GM23338 (cell line): ENCODE measurements around the gene SLC32A1. TPM values are rescaled to one million over a fixed set of nuclear protein-coding genes. Genes with fewer than 3 reads are reported as not detected.

Experiments
- ATAC-seq: fragments of 200-7000 bp; cut with Tn5 transposase; 3 replicates; pipeline ENCODE4 v1.9.1; 2020
- DNase-seq: peaks from one replicate; pipeline ENCODE4 v3.0.0-alpha.2; 2015; ENCODE audit warnings: low spot score
- H2AFZ ChIP-seq: fragments of 200-600 bp; sonication (generic); 2 replicates; pipeline ENCODE4 v1.8.0; 2016; ENCODE audit warnings: antibody characterized with exemption, mild to moderate bottlenecking, moderate library complexity
- H3F3A ChIP-seq: fragments of 200-600 bp; sonication (generic); replicated peaks from 2 replicates; pipeline ENCODE4 v1.8.0; 2017; ENCODE audit warnings: antibody characterized with exemption, mixed run types, low read depth
- H3K27ac ChIP-seq: fragments of 200-600 bp; sonication (generic); 2 replicates; pipeline ENCODE4 v1.6.1; 2016; ENCODE audit warnings: low read depth
- H3K27me3 ChIP-seq: fragments of 200-600 bp; sonication (generic); 2 replicates; pipeline ENCODE4 v1.8.0; 2016; ENCODE audit warnings: mild to moderate bottlenecking, mixed run types, moderate library complexity; ENCODE audit not compliant: insufficient read depth
- H3K36me3 ChIP-seq: fragments of 200-600 bp; sonication (generic); 2 replicates; pipeline ENCODE4 v1.8.0; 2016; ENCODE audit warnings: mild to moderate bottlenecking; ENCODE audit not compliant: insufficient read depth
- H3K4me1 ChIP-seq: fragments of 200-600 bp; sonication (generic); 2 replicates; pipeline ENCODE4 v1.8.0; 2016; ENCODE audit warnings: mild to moderate bottlenecking, moderate library complexity; ENCODE audit not compliant: insufficient read depth
- H3K4me2 ChIP-seq: fragments of 200-600 bp; sonication (generic); 2 replicates; pipeline ENCODE4 v1.7.1; 2017; ENCODE audit warnings: mixed run types
- H3K4me3 ChIP-seq: fragments of 200-600 bp; sonication (generic); 2 replicates; pipeline ENCODE4 v1.6.1; 2016; ENCODE audit warnings: mixed run types
- H3K79me2 ChIP-seq: fragments of 200-600 bp; sonication (generic); replicated peaks from 2 replicates; pipeline ENCODE4 v1.8.0; 2017; ENCODE audit warnings: mild to moderate bottlenecking; ENCODE audit not compliant: insufficient read depth
- H3K9me2 ChIP-seq: fragments of 200-600 bp; sonication (generic); 2 replicates; pipeline ENCODE4 v1.8.0; 2017; ENCODE audit not compliant: insufficient read depth
- H4K20me1 ChIP-seq: fragments of 200-600 bp; sonication (generic); replicated peaks from 2 replicates; pipeline ENCODE4 v1.8.0; 2017; ENCODE audit warnings: mild to moderate bottlenecking; ENCODE audit not compliant: insufficient read depth
- H3K27ac Mint-ChIP-seq: 2 replicates; pipeline ENCODE4 v1.8.0; 2020; ENCODE audit warnings: inconsistent platforms, mild to moderate bottlenecking, moderate library complexity, mixed read lengths
- H3K27me3 Mint-ChIP-seq: 3 replicates; pipeline ENCODE4 v1.8.0; 2022; ENCODE audit warnings: low read depth, mild to moderate bottlenecking, moderate library complexity, mixed read lengths, inconsistent platforms; ENCODE audit not compliant: insufficient read depth, poor library complexity
- H3K36me3 Mint-ChIP-seq: 3 replicates; pipeline ENCODE4 v1.8.0; 2021; ENCODE audit warnings: low read depth, mild to moderate bottlenecking, inconsistent platforms, moderate library complexity, mixed read lengths
- H3K4me1 Mint-ChIP-seq: 3 replicates; pipeline ENCODE4 v1.8.0; 2020; ENCODE audit warnings: mild to moderate bottlenecking, inconsistent platforms, mixed read lengths
- H3K4me3 Mint-ChIP-seq: 3 replicates; pipeline ENCODE4 v1.8.0; 2021; ENCODE audit warnings: moderate library complexity, mild to moderate bottlenecking, inconsistent platforms, mixed read lengths
- H3K9me3 Mint-ChIP-seq: 3 replicates; pipeline ENCODE4 v1.8.0; 2020; ENCODE audit warnings: moderate library complexity, mild to moderate bottlenecking, inconsistent platforms, mixed read lengths
- CREB1 ChIP-seq: fragments of 250-450 bp; sonication (Bioruptor Pico); IDR thresholded peaks from 2 replicates; pipeline ENCODE4 v1.5.0; 2020; ENCODE audit warnings: low read depth, mild to moderate bottlenecking, moderate library complexity
- EZH2 ChIP-seq: fragments of 200-600 bp; sonication (generic); IDR thresholded peaks from one replicate; pipeline ENCODE4 v1.8.0; 2017; ENCODE audit warnings: antibody characterized with exemption, mild to moderate bottlenecking, low read depth; ENCODE audit not compliant: unreplicated experiment
- EZH2phosphoT487 ChIP-seq: fragments of 200-600 bp; sonication (generic); IDR thresholded peaks from one replicate; pipeline ENCODE4 v1.8.1; 2018; ENCODE audit warnings: antibody characterized with exemption; ENCODE audit not compliant: unreplicated experiment
- JUNB ChIP-seq: IDR thresholded peaks from one replicate; pipeline ENCODE4 v1.6.1; 2016; ENCODE audit warnings: antibody characterized with exemption; ENCODE audit not compliant: unreplicated experiment
- NANOG ChIP-seq: IDR thresholded peaks from 2 replicates; pipeline ENCODE4 v1.6.1; 2016; ENCODE audit warnings: antibody characterized with exemption, borderline replicate concordance
- POLR2AphosphoS5 ChIP-seq: IDR thresholded peaks from 2 replicates; pipeline ENCODE4 v1.6.1; 2016; ENCODE audit warnings: antibody characterized with exemption, low read depth
- STAT1 ChIP-seq: IDR thresholded peaks from one replicate; pipeline ENCODE4 v1.6.1; 2016; ENCODE audit warnings: antibody characterized with exemption; ENCODE audit not compliant: unreplicated experiment
- ZNF114 ChIP-seq: fragments of 250-450 bp; sonication (Bioruptor Pico); IDR thresholded peaks from 2 replicates; pipeline ENCODE4 v1.5.0; 2020; ENCODE audit warnings: mild to moderate bottlenecking, moderate library complexity
- ZNF331 ChIP-seq: fragments of 250-450 bp; sonication (Bioruptor Pico); IDR thresholded peaks from 2 replicates; pipeline ENCODE4 v1.5.0; 2020; ENCODE audit warnings: low read depth, mild to moderate bottlenecking, moderate library complexity
- polyA plus RNA-seq: library from polyadenylated mRNA; unstranded; fragments of >200 nt; fragmentation: Nextera tagmentation; extraction: Ambion mirVana; gene quantifications from 2 replicates; pipeline ENCODE4 v1.2.1, GENCODE V29; 2016
- total RNA-seq: library from RNA; depleted of rRNA; stranded (reverse); fragments of >200 nt; shearing (Covaris generic); gene quantifications from 2 replicates; pipeline ENCODE4 v1.2.3, GENCODE V29; 2014
- TF ChIP-seq, protein P1 (sequence below): fragments of 250-450 bp; sonication (Bioruptor Pico); IDR thresholded peaks from 2 replicates; pipeline ENCODE4 v1.5.0; 2020; ENCODE audit warnings: mild to moderate bottlenecking, moderate library complexity
- TF ChIP-seq, protein P2 (sequence below): IDR thresholded peaks from one replicate; pipeline ENCODE4 v1.6.1; 2018; ENCODE audit warnings: antibody characterized with exemption; ENCODE audit not compliant: unreplicated experiment
- TF ChIP-seq, protein P3 (sequence below): IDR thresholded peaks from 2 replicates; pipeline ENCODE4 v1.6.1; 2016; ENCODE audit warnings: antibody characterized with exemption
- TF ChIP-seq, protein P4 (sequence below), 2 experiments: fragments of 200-600 bp in 1 of 2; sonication (generic) in 1 of 2; conservative IDR thresholded peaks; 2 replicates each; pipeline versions ENCODE4 v1.5.1 to v1.6.1; 2016 to 2017; ENCODE audit warnings: antibody characterized with exemption in 2 of 2, low read depth in 2 of 2, mild to moderate bottlenecking in 2 of 2, moderate library complexity in 1 of 2

SLC32A1 gene
- total and polyA plus RNA-seq, 2 experiments from 2014 or later, result 0.87 TPM; not detected in 1

DNA sequence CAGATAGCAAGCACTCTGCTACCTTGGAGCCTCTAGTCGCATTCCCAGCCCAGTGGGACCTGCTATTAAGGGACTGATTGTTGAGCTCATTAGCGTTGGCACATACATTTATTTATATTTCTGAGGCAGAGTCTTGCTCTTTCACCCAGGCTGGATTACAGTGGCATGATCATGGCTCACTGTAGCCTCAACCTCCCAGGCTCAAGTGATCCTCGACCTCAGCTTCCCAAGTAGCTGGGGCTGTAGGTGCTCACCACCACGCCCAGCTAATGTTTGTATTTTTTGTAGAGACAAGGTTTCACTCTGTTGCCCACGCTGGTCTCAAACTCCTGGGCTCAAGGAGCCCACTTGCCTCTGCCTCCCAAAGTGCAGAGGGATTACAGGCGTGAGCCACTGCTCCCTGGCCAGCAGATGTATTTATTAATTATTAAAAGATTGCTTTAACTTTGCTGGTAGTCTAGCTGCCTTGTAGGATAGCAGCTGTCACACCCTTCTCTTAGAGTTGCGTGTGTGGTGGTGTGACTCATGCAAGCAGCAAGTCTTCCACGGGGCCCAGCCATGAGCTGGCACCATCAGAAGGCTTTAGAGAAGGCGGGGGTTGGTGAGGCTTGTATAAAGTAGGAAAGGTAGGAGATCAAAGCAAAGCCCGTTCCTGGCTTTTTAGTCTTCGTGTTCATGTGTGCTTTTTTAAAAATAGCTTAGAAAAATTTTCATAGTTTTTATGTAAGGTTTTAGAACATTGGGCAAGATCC lies 40.5 kb downstream of the SLC32A1 start:
- DNase-seq (no peak), ATAC-seq (no peak)
- TF ChIP-seq, protein P1, sequence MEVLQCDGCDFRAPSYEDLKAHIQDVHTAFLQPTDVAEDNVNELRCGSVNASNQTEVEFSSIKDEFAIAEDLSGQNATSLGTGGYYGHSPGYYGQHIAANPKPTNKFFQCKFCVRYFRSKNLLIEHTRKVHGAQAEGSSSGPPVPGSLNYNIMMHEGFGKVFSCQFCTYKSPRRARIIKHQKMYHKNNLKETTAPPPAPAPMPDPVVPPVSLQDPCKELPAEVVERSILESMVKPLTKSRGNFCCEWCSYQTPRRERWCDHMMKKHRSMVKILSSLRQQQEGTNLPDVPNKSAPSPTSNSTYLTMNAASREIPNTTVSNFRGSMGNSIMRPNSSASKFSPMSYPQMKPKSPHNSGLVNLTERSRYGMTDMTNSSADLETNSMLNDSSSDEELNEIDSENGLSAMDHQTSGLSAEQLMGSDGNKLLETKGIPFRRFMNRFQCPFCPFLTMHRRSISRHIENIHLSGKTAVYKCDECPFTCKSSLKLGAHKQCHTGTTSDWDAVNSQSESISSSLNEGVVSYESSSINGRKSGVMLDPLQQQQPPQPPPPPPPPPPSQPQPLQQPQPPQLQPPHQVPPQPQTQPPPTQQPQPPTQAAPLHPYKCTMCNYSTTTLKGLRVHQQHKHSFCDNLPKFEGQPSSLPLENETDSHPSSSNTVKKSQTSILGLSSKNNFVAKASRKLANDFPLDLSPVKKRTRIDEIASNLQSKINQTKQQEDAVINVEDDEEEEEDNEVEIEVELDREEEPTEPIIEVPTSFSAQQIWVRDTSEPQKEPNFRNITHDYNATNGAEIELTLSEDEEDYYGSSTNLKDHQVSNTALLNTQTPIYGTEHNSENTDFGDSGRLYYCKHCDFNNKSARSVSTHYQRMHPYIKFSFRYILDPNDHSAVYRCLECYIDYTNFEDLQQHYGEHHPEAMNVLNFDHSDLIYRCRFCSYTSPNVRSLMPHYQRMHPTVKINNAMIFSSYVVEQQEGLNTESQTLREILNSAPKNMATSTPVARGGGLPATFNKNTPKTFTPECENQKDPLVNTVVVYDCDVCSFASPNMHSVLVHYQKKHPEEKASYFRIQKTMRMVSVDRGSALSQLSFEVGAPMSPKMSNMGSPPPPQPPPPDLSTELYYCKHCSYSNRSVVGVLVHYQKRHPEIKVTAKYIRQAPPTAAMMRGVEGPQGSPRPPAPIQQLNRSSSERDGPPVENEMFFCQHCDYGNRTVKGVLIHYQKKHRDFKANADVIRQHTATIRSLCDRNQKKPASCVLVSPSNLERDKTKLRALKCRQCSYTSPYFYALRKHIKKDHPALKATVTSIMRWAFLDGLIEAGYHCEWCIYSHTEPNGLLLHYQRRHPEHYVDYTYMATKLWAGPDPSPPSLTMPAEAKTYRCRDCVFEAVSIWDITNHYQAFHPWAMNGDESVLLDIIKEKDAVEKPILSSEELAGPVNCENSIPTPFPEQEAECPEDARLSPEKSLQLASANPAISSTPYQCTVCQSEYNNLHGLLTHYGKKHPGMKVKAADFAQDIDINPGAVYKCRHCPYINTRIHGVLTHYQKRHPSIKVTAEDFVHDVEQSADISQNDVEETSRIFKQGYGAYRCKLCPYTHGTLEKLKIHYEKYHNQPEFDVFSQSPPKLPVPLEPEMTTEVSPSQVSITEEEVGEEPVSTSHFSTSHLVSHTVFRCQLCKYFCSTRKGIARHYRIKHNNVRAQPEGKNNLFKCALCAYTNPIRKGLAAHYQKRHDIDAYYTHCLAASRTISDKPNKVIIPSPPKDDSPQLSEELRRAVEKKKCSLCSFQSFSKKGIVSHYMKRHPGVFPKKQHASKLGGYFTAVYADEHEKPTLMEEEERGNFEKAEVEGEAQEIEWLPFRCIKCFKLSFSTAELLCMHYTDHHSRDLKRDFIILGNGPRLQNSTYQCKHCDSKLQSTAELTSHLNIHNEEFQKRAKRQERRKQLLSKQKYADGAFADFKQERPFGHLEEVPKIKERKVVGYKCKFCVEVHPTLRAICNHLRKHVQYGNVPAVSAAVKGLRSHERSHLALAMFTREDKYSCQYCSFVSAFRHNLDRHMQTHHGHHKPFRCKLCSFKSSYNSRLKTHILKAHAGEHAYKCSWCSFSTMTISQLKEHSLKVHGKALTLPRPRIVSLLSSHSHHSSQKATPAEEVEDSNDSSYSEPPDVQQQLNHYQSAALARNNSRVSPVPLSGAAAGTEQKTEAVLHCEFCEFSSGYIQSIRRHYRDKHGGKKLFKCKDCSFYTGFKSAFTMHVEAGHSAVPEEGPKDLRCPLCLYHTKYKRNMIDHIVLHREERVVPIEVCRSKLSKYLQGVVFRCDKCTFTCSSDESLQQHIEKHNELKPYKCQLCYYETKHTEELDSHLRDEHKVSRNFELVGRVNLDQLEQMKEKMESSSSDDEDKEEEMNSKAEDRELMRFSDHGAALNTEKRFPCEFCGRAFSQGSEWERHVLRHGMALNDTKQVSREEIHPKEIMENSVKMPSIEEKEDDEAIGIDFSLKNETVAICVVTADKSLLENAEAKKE (CRISPR knock-in tag), result no peak
- TF ChIP-seq NANOG (no peak), ZNF331 (CRISPR knock-in tag) (no peak), EZH2phosphoT487 (no peak), ZNF114 (no peak), STAT1 (no peak), CREB1 (CRISPR knock-in tag) (no peak), EZH2 (no peak), JUNB (no peak), POLR2AphosphoS5 (no peak)
- TF ChIP-seq, protein P2, sequence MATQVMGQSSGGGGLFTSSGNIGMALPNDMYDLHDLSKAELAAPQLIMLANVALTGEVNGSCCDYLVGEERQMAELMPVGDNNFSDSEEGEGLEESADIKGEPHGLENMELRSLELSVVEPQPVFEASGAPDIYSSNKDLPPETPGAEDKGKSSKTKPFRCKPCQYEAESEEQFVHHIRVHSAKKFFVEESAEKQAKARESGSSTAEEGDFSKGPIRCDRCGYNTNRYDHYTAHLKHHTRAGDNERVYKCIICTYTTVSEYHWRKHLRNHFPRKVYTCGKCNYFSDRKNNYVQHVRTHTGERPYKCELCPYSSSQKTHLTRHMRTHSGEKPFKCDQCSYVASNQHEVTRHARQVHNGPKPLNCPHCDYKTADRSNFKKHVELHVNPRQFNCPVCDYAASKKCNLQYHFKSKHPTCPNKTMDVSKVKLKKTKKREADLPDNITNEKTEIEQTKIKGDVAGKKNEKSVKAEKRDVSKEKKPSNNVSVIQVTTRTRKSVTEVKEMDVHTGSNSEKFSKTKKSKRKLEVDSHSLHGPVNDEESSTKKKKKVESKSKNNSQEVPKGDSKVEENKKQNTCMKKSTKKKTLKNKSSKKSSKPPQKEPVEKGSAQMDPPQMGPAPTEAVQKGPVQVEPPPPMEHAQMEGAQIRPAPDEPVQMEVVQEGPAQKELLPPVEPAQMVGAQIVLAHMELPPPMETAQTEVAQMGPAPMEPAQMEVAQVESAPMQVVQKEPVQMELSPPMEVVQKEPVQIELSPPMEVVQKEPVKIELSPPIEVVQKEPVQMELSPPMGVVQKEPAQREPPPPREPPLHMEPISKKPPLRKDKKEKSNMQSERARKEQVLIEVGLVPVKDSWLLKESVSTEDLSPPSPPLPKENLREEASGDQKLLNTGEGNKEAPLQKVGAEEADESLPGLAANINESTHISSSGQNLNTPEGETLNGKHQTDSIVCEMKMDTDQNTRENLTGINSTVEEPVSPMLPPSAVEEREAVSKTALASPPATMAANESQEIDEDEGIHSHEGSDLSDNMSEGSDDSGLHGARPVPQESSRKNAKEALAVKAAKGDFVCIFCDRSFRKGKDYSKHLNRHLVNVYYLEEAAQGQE, result no peak
- TF ChIP-seq, protein P3, sequence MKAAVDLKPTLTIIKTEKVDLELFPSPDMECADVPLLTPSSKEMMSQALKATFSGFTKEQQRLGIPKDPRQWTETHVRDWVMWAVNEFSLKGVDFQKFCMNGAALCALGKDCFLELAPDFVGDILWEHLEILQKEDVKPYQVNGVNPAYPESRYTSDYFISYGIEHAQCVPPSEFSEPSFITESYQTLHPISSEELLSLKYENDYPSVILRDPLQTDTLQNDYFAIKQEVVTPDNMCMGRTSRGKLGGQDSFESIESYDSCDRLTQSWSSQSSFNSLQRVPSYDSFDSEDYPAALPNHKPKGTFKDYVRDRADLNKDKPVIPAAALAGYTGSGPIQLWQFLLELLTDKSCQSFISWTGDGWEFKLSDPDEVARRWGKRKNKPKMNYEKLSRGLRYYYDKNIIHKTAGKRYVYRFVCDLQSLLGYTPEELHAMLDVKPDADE, result no peak
- TF ChIP-seq, protein P4, sequence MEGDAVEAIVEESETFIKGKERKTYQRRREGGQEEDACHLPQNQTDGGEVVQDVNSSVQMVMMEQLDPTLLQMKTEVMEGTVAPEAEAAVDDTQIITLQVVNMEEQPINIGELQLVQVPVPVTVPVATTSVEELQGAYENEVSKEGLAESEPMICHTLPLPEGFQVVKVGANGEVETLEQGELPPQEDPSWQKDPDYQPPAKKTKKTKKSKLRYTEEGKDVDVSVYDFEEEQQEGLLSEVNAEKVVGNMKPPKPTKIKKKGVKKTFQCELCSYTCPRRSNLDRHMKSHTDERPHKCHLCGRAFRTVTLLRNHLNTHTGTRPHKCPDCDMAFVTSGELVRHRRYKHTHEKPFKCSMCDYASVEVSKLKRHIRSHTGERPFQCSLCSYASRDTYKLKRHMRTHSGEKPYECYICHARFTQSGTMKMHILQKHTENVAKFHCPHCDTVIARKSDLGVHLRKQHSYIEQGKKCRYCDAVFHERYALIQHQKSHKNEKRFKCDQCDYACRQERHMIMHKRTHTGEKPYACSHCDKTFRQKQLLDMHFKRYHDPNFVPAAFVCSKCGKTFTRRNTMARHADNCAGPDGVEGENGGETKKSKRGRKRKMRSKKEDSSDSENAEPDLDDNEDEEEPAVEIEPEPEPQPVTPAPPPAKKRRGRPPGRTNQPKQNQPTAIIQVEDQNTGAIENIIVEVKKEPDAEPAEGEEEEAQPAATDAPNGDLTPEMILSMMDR (conservative IDR thresholded peaks at IDR 0.05; ENCODE audit: low read depth in 2 of 2), result no peak
- peaks cover 19% of the 10 kb centered on the region; the same call in 1 of the 2 replicates for H3K36me3 ChIP-seq
- H2AFZ ChIP-seq, result no peak overlapping the region
- no peaks in the 10 kb centered on the region; the same call in 1 of the 2 replicates for H3F3A ChIP-seq
- peak overlapping the region; percentile 36; the same call in 1 of the 2 replicates for H3K27ac ChIP-seq
- no peak overlapping the region for H3K4me3 ChIP-seq
- no peaks in the 10 kb centered on the region for H3K9me3 Mint-ChIP-seq
- no peak overlapping the region for H3K4me2 ChIP-seq
- no peak overlapping the region for H3K4me3 Mint-ChIP-seq
- no peaks in the 10 kb centered on the region for H3K9me2 ChIP-seq
- no peaks in the 10 kb centered on the region for H4K20me1 ChIP-seq
- H3K4me1 ChIP-seq, result peaks cover 16% of the 10 kb centered on the region; the same call in 1 of the 2 replicates
- peaks cover 4% of the 10 kb centered on the region for H3K27me3 Mint-ChIP-seq
- no peaks in the 10 kb centered on the region for H3K79me2 ChIP-seq
- peaks cover 11% of the 10 kb centered on the region for H3K4me1 Mint-ChIP-seq
- no peak overlapping the region for H3K27ac Mint-ChIP-seq
- peaks cover 46% of the 10 kb centered on the region for H3K36me3 Mint-ChIP-seq
- no peaks in the 10 kb centered on the region for H3K27me3 ChIP-seq
